HCT116 (cell line): ENCODE results near the gene KLF17. TPM values are rescaled to one million over a fixed set of nuclear protein-coding genes. Genes with fewer than 3 reads are reported as not detected.

Experiments
- ATAC-seq: fragments of 200-7000 bp; cut with Tn5 transposase; 2 replicates; pipeline ENCODE4 v1.9.1; 2020; ENCODE audit warnings: mild to moderate bottlenecking, moderate library complexity
- BruUV-seq: library from RNA; stranded (reverse); fragments of 400-500 nt; replicated peaks from 2 replicates; lab custom pipeline; 2021; lab: Mats Ljungman, UMichigan
- CTCF ChIA-PET: fragments of 300-600 bp; sonication (Branson Sonifier 250); formaldehyde crosslinking; loops from one replicate; lab custom pipeline; 2021; ENCODE audit warnings: antibody characterized with exemption; lab: Charles Lee
- POLR2A ChIA-PET: fragments of 300-600, 350-600 bp; sonication (Branson Sonifier 250); formaldehyde crosslinking; loops from one replicate; lab custom pipeline; 2021; ENCODE audit warnings: antibody characterized with exemption; lab: Charles Lee
- RAD21 ChIA-PET, 2 experiments: fragments of 300-600 bp; sonication (Branson Sonifier 250); formaldehyde crosslinking; loops; one replicate each; lab custom pipeline; 2023; ENCODE audit warnings: low total read pairs in 2 of 2; ENCODE audit not compliant: uncharacterized antibody in 2 of 2, unreplicated experiment in 2 of 2, low non-redundant PET in 1 of 2; lab: Charles Lee
- DNase-seq: peaks from one replicate; pipeline ENCODE4 v3.0.0-alpha.2; 2010; ENCODE audit warnings: low read depth, low spot score
- H2AFZ ChIP-seq: fragments of 200-600 bp; shearing (Covaris generic), sonication (generic); 2 replicates; pipeline ENCODE4 v1.6.1; 2017; ENCODE audit warnings: low read depth, mixed run types, mixed read lengths, antibody characterized with exemption, low read length; ENCODE audit not compliant: poor library complexity, severe bottlenecking
- H3K27ac ChIP-seq: 2 replicates; pipeline ENCODE4 v1.5.1; 2012; ENCODE audit warnings: low read depth, low read length
- H3K27me3 ChIP-seq: fragments of 200-600 bp; sonication (generic); 2 replicates; pipeline ENCODE4 v1.6.1; 2016; ENCODE audit warnings: mixed run types, low read length, mixed read lengths; ENCODE audit not compliant: insufficient read depth
- H3K36me3 ChIP-seq, 2 experiments: fragments of 200-500 bp in 1 of 2; fragments of 200-600 bp in 1 of 2; sonication (Bioruptor generic) in 1 of 2; sonication (generic) in 1 of 2; 2 replicates each; pipeline versions ENCODE4 v1.5.1 to v1.6.1; 2014 to 2016; ENCODE audit warnings: low read length in 2 of 2, inconsistent platforms in 1 of 2, mixed read lengths in 1 of 2, mixed run types in 1 of 2; ENCODE audit not compliant: insufficient read depth in 2 of 2, control insufficient read depth in 1 of 2
- H3K4me1 ChIP-seq, 2 experiments: fragments of 200-600 bp in 1 of 2; sonication (generic) in 1 of 2; 2 replicates each; pipeline versions ENCODE4 v1.5.1 to v1.6.1; 2012 to 2017; ENCODE audit warnings: low read length in 2 of 2, inconsistent platforms in 1 of 2, mild to moderate bottlenecking in 1 of 2, mixed read lengths in 1 of 2, mixed run types in 1 of 2, moderate library complexity in 1 of 2; ENCODE audit not compliant: insufficient read depth in 2 of 2, control insufficient read depth in 1 of 2
- H3K4me2 ChIP-seq: fragments of 200-600 bp; sonication (generic); 2 replicates; pipeline ENCODE4 v1.6.1; 2017; ENCODE audit warnings: mixed run types, low read length, mixed read lengths
- H3K4me3 ChIP-seq, 2 experiments: fragments of 200-600 bp in 1 of 2; sonication (generic) in 1 of 2; replicated peaks in 1 of 2; 2 replicates each; pipeline ENCODE4 v1.5.1; 2011 to 2016; ENCODE audit warnings: low read length in 2 of 2, control low read depth in 1 of 2, low read depth in 1 of 2, mild to moderate bottlenecking in 1 of 2, mixed read lengths in 1 of 2, mixed run types in 1 of 2
- H3K79me2 ChIP-seq: fragments of 200-600 bp; sonication (generic); 2 replicates; pipeline ENCODE4 v1.6.1; 2017; ENCODE audit warnings: mild to moderate bottlenecking, mixed run types, low read length, moderate library complexity, mixed read lengths; ENCODE audit not compliant: insufficient read depth
- H3K9ac ChIP-seq: fragments of 200-600 bp; sonication (generic); 2 replicates; pipeline ENCODE4 v1.6.1; 2016; ENCODE audit warnings: low read length, mixed read lengths
- H3K9me2 ChIP-seq: fragments of 200-600 bp; sonication (generic), shearing (Covaris generic); 2 replicates; pipeline ENCODE4 v1.6.1; 2017; ENCODE audit warnings: mixed run types, mild to moderate bottlenecking, moderate library complexity; ENCODE audit not compliant: insufficient read depth
- H3K9me3 ChIP-seq, 2 experiments: fragments of 200-500 bp in 1 of 2; fragments of 200-600 bp in 1 of 2; sonication (Bioruptor generic) in 1 of 2; sonication (generic) in 1 of 2; 2 replicates each; pipeline ENCODE4 v1.6.1; 2014 to 2017; ENCODE audit warnings: low read length in 2 of 2, mixed read lengths in 2 of 2, inconsistent platforms in 1 of 2, low read depth in 1 of 2, mild to moderate bottlenecking in 1 of 2, mixed run types in 1 of 2, moderate library complexity in 1 of 2; ENCODE audit not compliant: control insufficient read depth in 1 of 2, insufficient read depth in 1 of 2
- H4K20me1 ChIP-seq: fragments of 200-600 bp; sonication (generic), shearing (Covaris generic); 2 replicates; pipeline ENCODE4 v1.6.1; 2017; ENCODE audit warnings: mixed run types, mild to moderate bottlenecking, moderate library complexity; ENCODE audit not compliant: insufficient read depth
- CEBPB ChIP-seq: IDR thresholded peaks from 2 replicates; pipeline ENCODE4 v1.6.1; 2012; ENCODE audit warnings: low read depth
- EGR1 ChIP-seq: IDR thresholded peaks from 2 replicates; pipeline ENCODE4 v1.6.1; 2012; ENCODE audit warnings: low read depth
- ELF1 ChIP-seq: IDR thresholded peaks from 2 replicates; pipeline ENCODE4 v1.6.1; 2012; ENCODE audit warnings: low read depth, borderline replicate concordance
- EZH2 ChIP-seq: fragments of 200-600 bp; sonication (generic); IDR thresholded peaks from 2 replicates; pipeline ENCODE4 v1.6.1; 2017; ENCODE audit warnings: antibody characterized with exemption, mixed run types
- EZH2phosphoT487 ChIP-seq: fragments of 200-600 bp; IDR thresholded peaks from 2 replicates; pipeline ENCODE4 v1.6.1; 2018; ENCODE audit warnings: antibody characterized with exemption, borderline replicate concordance
- JUND ChIP-seq: IDR thresholded peaks from 2 replicates; pipeline ENCODE4 v1.6.1; 2012
- MAX ChIP-seq: IDR thresholded peaks from 2 replicates; pipeline ENCODE4 v1.6.1; 2012
- POLR2A ChIP-seq: IDR thresholded peaks from 2 replicates; pipeline ENCODE4 v1.7.0; 2011; ENCODE audit warnings: borderline replicate concordance; ENCODE audit not compliant: insufficient read depth, insufficient read length; ENCODE audit errors: extremely low read depth
- POLR2AphosphoS5 ChIP-seq: IDR thresholded peaks from 2 replicates; pipeline ENCODE4 v1.6.1; 2011; ENCODE audit warnings: mild to moderate bottlenecking, low read depth, low read length, moderate library complexity
- RAD21 ChIP-seq: IDR thresholded peaks from 2 replicates; pipeline ENCODE4 v1.6.1; 2012; ENCODE audit warnings: low read depth, mild to moderate bottlenecking
- REST ChIP-seq: IDR thresholded peaks from 2 replicates; pipeline ENCODE4 v1.6.1; 2012; ENCODE audit warnings: low read depth
- SIN3A ChIP-seq: IDR thresholded peaks from 2 replicates; pipeline ENCODE4 v1.6.1; 2012; ENCODE audit warnings: low read depth
- SP1 ChIP-seq: IDR thresholded peaks from 2 replicates; pipeline ENCODE4 v1.6.1; 2012; ENCODE audit warnings: low read depth
- SRF ChIP-seq: IDR thresholded peaks from 2 replicates; pipeline ENCODE4 v1.6.1; 2012; ENCODE audit warnings: low read depth
- TCF7L2 ChIP-seq: IDR thresholded peaks from 2 replicates; pipeline ENCODE4 v1.7.0; 2011; ENCODE audit warnings: borderline replicate concordance, inconsistent platforms; ENCODE audit not compliant: insufficient read depth, insufficient read length; ENCODE audit errors: extremely low read depth
- ZFX ChIP-seq: fragments of 450-650 bp; IDR thresholded peaks from 2 replicates; pipeline ENCODE4 v1.6.1; 2017
- ZNF274 ChIP-seq: fragments of 200-500 bp; sonication (Bioruptor generic); IDR thresholded peaks from 2 replicates; pipeline ENCODE4 v1.6.1; 2014; ENCODE audit warnings: mild to moderate bottlenecking, low read depth, low read length, inconsistent platforms
- intact Hi-C: fragments of 100-400 bp; cut with micrococcal nuclease; formaldehyde crosslinking; loops from 2 replicates; pipeline ENCODE4 v1.10.0; 2022
- total RNA-seq: library from RNA; stranded (reverse); gene quantifications from one replicate; pipeline ENCODE4 v1.2.1, GENCODE V29; 2021; ENCODE audit not compliant: unreplicated experiment

KLF17 gene
- total RNA-seq, 1 experiment from 2014 or later, result not detected

- TF ChIP-seq SIN3A (no peak), EZH2 (no peak), EGR1 (no peak), POLR2A (no peak), SP1 (no peak), ZNF274 (no peak), ZFX (no peak), TCF7L2 (no peak)
Observed at GRCh38 chr1:44151332-44151731, 32.7 kb downstream of the KLF17 start (continued).

GRCh38 chr1:44151808-44152207 lies 33.2 kb downstream of the KLF17 start:
- ATAC-seq (no peak), DNase-seq (no peak)
- Histone ChIP-seq H3K9me3 (no peaks in the 10 kb centered on the region), H3K27me3 (no peaks in the 10 kb centered on the region), H3K27ac (no peak overlapping the region), H3K9me2 (no peaks in the 10 kb centered on the region), H3K4me2 (no peak overlapping the region), H3K4me3 (no peak overlapping the region), H3K4me1 (peaks cover 24 to 34% of the 10 kb centered on the region in 2 experiments), H2AFZ (peak overlapping the region; percentile 19), H3K36me3 (no peaks in the 10 kb centered on the region), H3K9ac (no peak overlapping the region), H3K79me2 (no peaks in the 10 kb centered on the region), H4K20me1 (no peaks in the 10 kb centered on the region)
- ChIA-PET CTCF (no interaction called here), POLR2A (no interaction called here), RAD21 (no interaction called here)
- intact Hi-C loops, result no loop called here
- BruUV-seq, result no TSS peak
- TF ChIP-seq TCF7L2 (no peak), ELF1 (no peak), SIN3A (no peak), REST (no peak), SRF (no peak), MAX (no peak), CEBPB (no peak), EZH2phosphoT487 (no peak), EGR1 (no peak), SP1 (no peak), POLR2A (no peak), JUND (no peak), RAD21 (no peak), POLR2AphosphoS5 (no peak)
